ENCODE data around the gene TNFRSF21. TPM values are rescaled to one million over a fixed set of nuclear protein-coding genes. Genes with fewer than 3 reads are reported as not detected.
A peak's percentile ranks its signal among the peaks of the same experiment; 100 is the strongest.

TNFRSF21 gene
- total RNA-seq, 1 donor from 2014 or later = 6.7 TPM

- DNase-seq = no peak
Measured at GRCh38 chr6:47221565-47221964, 88.1 kb downstream of the TNFRSF21 start.

GRCh38 chr6:47209632-47210031 lies 100.1 kb downstream of the TNFRSF21 start:
- no peak for DNase-seq

- no peak for DNase-seq
Measured at GRCh38 chr6:47207261-47207660, 102.4 kb downstream of the TNFRSF21 start.

GRCh38 chr6:47206626-47207025 lies 103.1 kb downstream of the TNFRSF21 start:
- no peak for DNase-seq

GRCh38 chr6:47203938-47204611 lies 105.6 kb downstream of the TNFRSF21 start:
- no peak for DNase-seq

DNA sequence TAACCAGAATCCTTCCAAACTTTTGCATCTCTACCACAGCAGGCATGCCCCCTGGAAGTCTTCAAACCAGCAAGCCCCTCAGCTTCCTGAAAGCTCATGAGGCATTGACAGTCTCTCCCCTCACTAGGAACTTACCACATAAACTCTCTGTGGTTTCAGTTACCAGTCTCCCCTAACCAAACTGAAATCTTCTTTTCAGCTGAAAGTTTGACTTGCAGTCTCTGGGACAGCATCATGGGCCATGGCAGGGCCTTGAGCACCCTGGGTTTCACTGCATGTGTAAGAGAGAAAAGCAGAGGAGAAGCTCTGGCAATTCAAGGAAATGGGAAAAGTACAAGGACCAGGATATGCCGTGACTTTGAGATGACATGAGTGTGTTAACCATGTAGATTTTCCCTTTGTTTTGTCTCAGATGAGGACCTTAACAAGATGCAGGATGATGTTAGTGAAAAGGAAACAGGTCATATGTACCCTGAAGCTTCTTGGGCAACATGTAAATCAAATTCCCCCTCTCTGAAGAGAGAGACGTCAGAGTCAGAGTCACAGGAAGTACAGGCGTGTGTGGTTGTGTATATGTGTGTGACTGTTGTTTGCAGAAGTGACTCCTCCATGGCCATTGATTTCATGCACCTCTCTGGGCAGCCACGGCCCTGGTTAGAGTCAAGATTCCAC lies 106.3 kb downstream of the TNFRSF21 start:
- no peak for DNase-seq

DNA sequence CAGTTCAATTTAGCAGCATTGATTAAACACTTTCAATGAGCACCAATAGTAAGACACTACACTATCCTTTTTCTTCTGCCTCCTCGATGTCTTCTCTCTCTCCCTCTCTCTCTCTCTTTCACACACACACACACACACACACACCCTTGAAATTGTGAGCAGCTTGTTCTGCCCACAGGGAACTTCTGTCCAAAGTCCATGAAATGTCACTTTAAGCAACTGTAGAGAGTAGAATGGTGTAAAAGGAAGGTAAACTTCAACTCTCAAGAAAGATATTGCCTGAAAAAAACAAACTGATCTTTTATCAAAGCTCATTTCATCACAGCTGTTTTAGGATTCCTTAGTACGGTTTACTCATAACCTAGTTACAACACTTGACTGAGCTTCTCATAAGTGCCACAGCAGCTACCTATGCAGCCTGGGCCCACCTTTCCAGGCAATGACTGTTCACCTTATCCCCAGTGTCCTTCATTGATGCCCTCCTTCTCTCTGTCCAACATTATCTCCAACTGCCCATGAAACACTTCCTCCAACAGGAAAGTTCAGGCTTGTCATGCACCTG lies 107.0 kb downstream of the TNFRSF21 start:
- no peak for DNase-seq

DNA sequence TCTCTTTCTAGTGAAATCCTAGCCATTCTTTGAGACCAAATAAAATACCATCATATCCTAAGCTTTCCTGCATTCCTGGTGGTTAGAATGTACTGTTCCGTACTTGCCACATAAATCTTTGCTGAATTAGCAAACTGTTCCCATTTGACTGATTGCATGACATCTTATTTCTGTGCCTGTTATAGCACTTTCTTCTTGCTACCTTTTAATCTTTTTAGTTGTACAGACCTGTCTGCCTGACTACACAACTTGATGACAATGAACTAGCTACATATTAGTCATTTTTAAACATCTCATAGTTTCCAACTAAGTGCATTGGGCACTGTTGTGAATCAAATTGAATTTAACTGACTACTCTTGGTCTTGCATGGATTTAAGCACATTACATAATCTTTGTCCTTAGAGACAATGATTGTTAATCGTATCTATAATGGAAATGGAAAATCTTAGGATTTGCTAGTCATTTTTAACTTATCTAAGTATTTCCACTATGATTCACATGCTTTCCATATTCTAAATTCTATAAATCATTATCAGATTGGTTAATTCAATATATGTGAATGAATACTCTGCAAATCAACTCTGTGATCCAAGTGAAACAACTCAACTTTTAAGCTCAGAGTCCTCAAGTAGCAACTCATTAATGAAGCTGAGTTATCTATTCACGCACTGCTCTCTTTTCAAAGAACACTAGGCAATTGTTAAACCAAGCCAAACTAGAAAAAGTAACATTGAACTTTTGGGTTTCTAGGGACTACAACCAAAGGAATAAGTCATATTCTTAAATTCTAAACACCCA lies 109.0 kb downstream of the TNFRSF21 start:
- DNase-seq = no peak

DNA sequence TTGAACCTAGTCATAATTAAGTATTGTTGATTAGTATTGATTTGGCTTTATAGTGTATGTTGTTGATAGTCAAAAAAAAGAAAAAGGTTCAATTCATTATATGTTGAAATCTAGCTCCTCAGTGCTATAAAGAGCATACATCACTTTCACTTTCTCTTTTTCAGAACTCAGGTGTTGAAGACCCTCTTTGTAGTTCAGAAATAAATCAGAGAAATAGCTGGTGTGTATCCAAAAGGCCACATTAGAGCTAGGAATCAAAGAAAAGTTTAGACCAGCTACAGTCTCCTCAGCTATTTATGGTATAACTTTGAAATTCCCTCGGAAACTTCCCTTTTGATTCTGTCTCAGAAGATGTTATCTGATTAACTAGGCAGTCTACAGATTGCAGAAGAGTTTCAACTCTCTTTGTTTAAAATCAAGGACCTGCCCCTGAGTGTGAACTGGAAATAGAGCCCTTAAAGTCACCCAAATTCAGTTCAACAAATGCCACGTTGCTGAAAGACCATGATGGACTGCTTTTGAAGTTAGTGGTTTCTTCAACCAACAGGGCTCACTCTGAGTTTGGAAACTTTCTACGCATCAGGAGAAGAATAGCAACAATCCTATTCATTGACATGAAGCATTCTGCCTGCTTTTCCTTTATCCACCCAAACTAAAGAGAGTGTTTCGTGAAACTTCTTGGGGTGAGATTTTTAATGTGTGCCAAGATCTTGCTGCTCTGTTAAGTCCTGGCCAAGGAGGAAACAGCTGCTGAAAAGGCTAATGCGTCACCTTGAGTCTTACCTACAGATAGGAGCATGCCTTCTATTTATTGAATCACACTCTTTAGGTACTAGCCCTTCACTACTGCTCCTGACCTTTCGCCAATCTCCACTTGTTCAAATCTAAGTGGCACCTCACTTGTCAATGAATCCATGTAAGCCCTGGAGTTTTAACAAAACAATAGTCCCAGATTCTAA lies 111.7 kb downstream of the TNFRSF21 start:
- no peak for DNase-seq

DNA sequence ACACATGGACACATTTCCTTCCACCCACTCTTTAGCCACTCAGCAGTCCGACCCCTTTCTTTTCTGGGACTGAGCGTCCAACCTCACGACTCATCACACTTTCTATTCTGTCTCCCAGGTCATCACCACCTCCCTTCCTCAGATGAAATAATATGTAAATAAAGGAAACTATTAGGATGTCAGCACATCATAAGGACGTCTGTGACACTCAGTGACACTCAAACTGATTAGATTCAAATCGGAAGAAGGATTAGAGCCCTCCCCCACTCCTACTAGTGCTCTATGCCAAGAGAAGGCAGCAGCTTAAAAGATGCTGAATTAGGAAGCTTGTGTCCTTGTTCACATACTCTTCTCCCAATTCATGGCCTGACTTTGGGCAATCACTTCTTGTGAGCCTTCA lies 113.6 kb downstream of the TNFRSF21 start:
- DNase-seq = no peak

- DNase-seq = peak; percentile 39
Measured at GRCh38 chr6:47195011-47195650, 114.6 kb downstream of the TNFRSF21 start.

GRCh38 chr6:47188588-47189021 lies 121.1 kb downstream of the TNFRSF21 start:
- no peak for DNase-seq

DNA sequence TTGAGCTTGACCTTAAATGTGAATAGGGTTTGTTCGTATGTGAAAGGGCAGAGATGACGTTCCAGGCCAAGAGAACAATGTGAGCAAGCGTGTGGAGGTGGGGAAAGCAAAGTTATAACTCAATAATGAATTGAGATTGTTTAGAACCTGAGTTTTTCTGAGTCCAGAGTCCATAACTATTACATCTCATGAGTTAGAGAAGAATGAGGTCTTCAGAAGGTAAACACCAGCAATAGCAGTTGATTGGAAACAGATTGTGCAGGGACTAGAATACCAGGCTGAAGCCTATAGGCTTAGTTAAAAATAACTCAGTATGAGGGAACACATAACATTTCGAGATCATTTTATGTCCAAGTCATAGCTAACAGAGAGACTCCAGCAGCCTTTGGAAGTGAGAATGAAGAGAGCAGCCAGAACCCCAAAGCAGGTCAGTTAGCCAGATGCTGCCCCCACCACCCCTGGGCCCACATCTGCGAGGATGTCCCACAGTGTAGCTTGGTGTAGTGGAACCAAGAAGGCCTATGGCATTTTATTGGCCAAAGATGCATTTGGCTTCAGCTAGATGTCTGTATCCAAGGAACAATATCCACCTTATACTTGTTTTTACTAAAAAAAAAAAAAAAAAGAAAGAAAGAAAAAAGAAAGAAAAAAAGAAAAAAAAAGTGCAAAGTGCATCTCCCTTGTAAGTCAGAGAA lies 121.7 kb downstream of the TNFRSF21 start:
- DNase-seq = no peak

DNA sequence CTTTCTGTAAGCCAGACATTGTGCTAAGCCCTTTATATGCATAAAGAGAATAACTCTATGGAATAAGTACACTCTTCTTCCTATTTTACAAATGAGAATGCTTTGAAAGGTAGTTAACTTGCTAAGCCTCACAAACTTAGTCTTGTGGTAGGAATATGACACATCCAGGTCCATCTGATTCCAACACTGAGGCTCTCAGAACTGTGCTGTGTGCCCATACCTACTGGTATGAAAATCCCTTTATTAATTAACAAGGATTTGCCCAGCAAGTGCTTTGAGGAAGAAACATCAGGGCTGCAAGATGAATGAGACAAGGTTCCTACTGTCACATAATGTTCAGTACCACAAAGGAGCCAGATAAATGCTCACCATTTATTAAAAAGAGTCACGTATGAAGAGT lies 122.6 kb downstream of the TNFRSF21 start:
- DNase-seq = no peak

DNA sequence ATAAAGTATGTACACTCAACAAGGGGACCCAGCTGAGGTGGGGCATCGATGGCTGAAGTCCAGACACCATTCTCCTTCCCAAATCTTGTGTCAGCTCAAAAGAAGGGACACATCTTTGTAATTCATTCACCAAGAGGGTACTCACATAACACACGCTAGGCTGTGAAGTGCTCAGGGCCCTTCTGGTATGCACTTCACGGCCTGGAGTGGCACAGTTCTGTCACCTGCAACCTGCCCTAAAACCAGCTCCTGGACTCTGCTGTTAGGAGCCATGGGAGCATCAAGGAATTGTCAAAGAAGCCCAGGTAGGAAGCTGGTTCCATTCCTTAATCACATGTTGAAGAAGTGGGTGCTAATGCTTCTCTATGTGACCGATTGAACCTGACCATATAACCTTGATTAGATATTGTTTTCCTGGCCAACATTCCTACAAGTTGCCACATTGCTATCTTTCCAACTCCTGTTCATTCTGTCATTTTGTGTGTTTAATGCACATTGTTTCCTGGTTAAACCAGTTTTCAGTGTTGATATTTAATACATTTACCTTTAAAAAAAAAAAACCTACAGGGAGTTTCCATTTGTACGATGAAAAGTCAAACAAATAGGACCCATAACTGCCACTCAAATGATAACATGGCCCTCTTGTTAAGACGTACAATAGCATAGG lies 127.3 kb downstream of the TNFRSF21 start:
- no peak for DNase-seq

GRCh38 chr6:47181681-47182080 lies 128.0 kb downstream of the TNFRSF21 start:
- no peak for DNase-seq
